HepG2 (cell line): Measurements from ENCODE around the gene OGFR. TPM values are rescaled to one million over a fixed set of nuclear protein-coding genes. Genes with fewer than 3 reads are reported as not detected.
A peak's percentile ranks its signal among the peaks of the same experiment; 100 is the strongest.

Experiments used
- AGO2 ChIP-seq: fragments of 200-400 bp; formaldehyde crosslinking; optimal IDR thresholded peaks from 2 replicates; pipeline ENCODE3; 2017; ENCODE audit warnings: mild to moderate bottlenecking, low read depth, low read length, moderate library complexity
- ELF1 ChIP-seq: sonication (generic); formaldehyde crosslinking; IDR thresholded peaks from 2 replicates; pipeline ENCODE4 v1.4.0; 2020; ENCODE audit warnings: missing genetic modification reagents
- HNF4A ChIP-seq: sonication (generic); formaldehyde crosslinking; IDR thresholded peaks from 2 replicates; pipeline ENCODE4 v1.4.0; 2020; ENCODE audit warnings: missing genetic modification reagents
- HNRNPUL1 ChIP-seq: fragments of 200-400 bp; formaldehyde crosslinking; IDR thresholded peaks from 2 replicates; pipeline ENCODE4 v1.6.1; 2017; ENCODE audit warnings: low read depth, mild to moderate bottlenecking, low read length, moderate library complexity
- KDM1A ChIP-seq: IDR thresholded peaks from 2 replicates; pipeline ENCODE4 v1.6.1; 2016; ENCODE audit warnings: missing compliant biosample characterization
- KLF11 ChIP-seq: IDR thresholded peaks from 2 replicates; pipeline ENCODE4 v1.6.1; 2016; ENCODE audit warnings: missing compliant biosample characterization
- NFYB ChIP-seq: sonication (generic); formaldehyde crosslinking; IDR thresholded peaks from 2 replicates; pipeline ENCODE4 v1.4.0; 2020; ENCODE audit warnings: missing genetic modification reagents
- NRL ChIP-seq: sonication (generic); formaldehyde crosslinking; IDR thresholded peaks from 2 replicates; pipeline ENCODE4 v1.5.0; 2020; ENCODE audit warnings: missing genetic modification reagents, mild to moderate bottlenecking, moderate library complexity, borderline replicate concordance
- PTBP1 ChIP-seq: fragments of 200-400 bp; formaldehyde crosslinking; IDR thresholded peaks from 2 replicates; pipeline ENCODE4 v1.6.1; 2018; ENCODE audit warnings: low read length, low read depth; ENCODE audit not compliant: poor library complexity, severe bottlenecking
- REL ChIP-seq: sonication (generic); formaldehyde crosslinking; conservative IDR thresholded peaks from 2 replicates; pipeline ENCODE4 v1.8.0; 2022; ENCODE audit warnings: mild to moderate bottlenecking, missing genetic modification reagents, moderate library complexity
- SRSF9 ChIP-seq: fragments of 200-400 bp; formaldehyde crosslinking; IDR thresholded peaks from 2 replicates; pipeline ENCODE4 v1.6.1; 2018; ENCODE audit warnings: borderline replicate concordance, mild to moderate bottlenecking, low read depth, low read length; ENCODE audit not compliant: insufficient read depth, poor library complexity, severe bottlenecking
- TAF1 ChIP-seq: sonication (generic); formaldehyde crosslinking; IDR thresholded peaks from 2 replicates; pipeline ENCODE4 v1.4.0; 2020; ENCODE audit warnings: missing genetic modification reagents
- ZNF253 ChIP-seq: sonication (generic); formaldehyde crosslinking; IDR thresholded peaks from 2 replicates; pipeline ENCODE4 v1.8.0; 2022; ENCODE audit warnings: mild to moderate bottlenecking, missing genetic modification reagents, borderline replicate concordance
- ZNF350 ChIP-seq: sonication (generic); formaldehyde crosslinking; IDR thresholded peaks from 2 replicates; pipeline ENCODE4 v1.4.0; 2020; ENCODE audit warnings: mild to moderate bottlenecking, low read depth, missing genetic modification reagents, borderline replicate concordance
- ZNF547 ChIP-seq: sonication (generic); formaldehyde crosslinking; IDR thresholded peaks from 2 replicates; pipeline ENCODE4 v1.5.1; 2020; ENCODE audit warnings: mild to moderate bottlenecking, missing genetic modification reagents
- ZNF570 ChIP-seq: sonication (generic); formaldehyde crosslinking; IDR thresholded peaks from 2 replicates; pipeline ENCODE4 v1.4.0; 2020; ENCODE audit warnings: mild to moderate bottlenecking, missing genetic modification reagents, borderline replicate concordance
- ZNF839 ChIP-seq: sonication (generic); formaldehyde crosslinking; IDR thresholded peaks from 2 replicates; pipeline ENCODE4 v1.4.0; 2020; ENCODE audit warnings: missing genetic modification reagents, mild to moderate bottlenecking, borderline replicate concordance
- ZNF883 ChIP-seq: sonication (generic); formaldehyde crosslinking; IDR thresholded peaks from 2 replicates; pipeline ENCODE4 v1.5.1; 2020; ENCODE audit warnings: mild to moderate bottlenecking, missing genetic modification reagents; ENCODE audit errors: not compliant biosample characterization
- polyA plus RNA-seq, 8 experiments: library from polyadenylated mRNA; depleted of rRNA in 3 of 8; stranded (reverse) in 7 of 8; unstranded in 1 of 8; fragments of >200 nt; fragmentation: Illumina TruSeq in 4 of 8; extraction: Trizol in 4 of 8; gene quantifications; 2 replicates each; pipeline versions ENCODE4 v1.2.1 to v1.2.3, GENCODE V29; 2011 to 2016; ENCODE audit warnings: low read depth in 4 of 8, missing spikeins in 1 of 8, mixed read lengths in 1 of 8; ENCODE audit not compliant: insufficient read depth in 1 of 8
- total RNA-seq, 5 experiments: library from RNA; depleted of rRNA; stranded (reverse); fragments of >200 nt; fragmentation: Illumina TruSeq; extraction: Trizol; gene quantifications; 2 replicates each; pipeline ENCODE4 v1.2.3, GENCODE V29; 2016; ENCODE audit warnings: low read depth in 1 of 5
- TF ChIP-seq, protein P1 (sequence below): sonication (generic); formaldehyde crosslinking; IDR thresholded peaks from one replicate; pipeline ENCODE4 v1.5.1; 2020; ENCODE audit warnings: mild to moderate bottlenecking, missing genetic modification reagents; ENCODE audit errors: not compliant biosample characterization
- TF ChIP-seq, protein P2 (sequence below): fragments of 450-650 bp; IDR thresholded peaks from 2 replicates; pipeline ENCODE4 v1.6.1; 2016

The OGFR gene
- total and polyA plus RNA-seq, 2 of the 13 experiments (the other 11 are each of a cell fraction or from before 2014, with no cell fraction given): 47.7 to 81.8 TPM

DNA sequence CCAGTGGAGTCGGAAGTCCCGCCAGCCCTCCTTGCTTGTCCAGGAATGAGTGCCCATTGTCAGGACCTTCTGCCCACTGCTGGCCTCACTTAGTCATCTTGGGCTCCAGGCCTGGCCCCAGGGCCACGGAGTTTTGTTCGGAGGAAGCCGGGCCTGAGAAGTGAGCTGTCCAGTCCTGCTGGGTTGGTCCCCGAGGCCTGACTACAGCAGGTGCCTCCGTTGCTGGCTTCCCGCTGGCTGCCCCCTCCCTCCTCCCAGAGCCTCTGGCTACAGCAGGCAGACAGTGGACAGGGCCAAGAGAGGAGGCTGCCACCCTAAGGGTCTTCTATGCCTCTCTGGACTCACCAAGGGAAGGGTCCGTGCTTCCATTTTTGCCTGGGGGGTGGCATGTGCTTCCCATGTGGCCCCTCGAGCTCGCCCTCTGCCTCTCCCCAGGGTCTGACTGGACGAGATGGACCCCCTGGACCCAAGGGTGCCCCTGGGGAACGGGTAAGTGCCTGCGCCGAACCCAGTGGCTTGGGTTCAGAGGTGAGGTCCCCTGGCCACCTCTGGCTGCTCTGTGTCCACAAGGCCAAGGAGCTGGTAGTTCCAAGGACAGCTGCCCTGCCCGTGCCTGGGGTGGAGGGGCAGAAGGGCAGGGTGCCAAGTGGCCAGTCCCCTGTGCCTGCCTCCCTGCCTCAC lies 15.0 kb downstream of the OGFR start (continued):
- TF ChIP-seq, protein P1, sequence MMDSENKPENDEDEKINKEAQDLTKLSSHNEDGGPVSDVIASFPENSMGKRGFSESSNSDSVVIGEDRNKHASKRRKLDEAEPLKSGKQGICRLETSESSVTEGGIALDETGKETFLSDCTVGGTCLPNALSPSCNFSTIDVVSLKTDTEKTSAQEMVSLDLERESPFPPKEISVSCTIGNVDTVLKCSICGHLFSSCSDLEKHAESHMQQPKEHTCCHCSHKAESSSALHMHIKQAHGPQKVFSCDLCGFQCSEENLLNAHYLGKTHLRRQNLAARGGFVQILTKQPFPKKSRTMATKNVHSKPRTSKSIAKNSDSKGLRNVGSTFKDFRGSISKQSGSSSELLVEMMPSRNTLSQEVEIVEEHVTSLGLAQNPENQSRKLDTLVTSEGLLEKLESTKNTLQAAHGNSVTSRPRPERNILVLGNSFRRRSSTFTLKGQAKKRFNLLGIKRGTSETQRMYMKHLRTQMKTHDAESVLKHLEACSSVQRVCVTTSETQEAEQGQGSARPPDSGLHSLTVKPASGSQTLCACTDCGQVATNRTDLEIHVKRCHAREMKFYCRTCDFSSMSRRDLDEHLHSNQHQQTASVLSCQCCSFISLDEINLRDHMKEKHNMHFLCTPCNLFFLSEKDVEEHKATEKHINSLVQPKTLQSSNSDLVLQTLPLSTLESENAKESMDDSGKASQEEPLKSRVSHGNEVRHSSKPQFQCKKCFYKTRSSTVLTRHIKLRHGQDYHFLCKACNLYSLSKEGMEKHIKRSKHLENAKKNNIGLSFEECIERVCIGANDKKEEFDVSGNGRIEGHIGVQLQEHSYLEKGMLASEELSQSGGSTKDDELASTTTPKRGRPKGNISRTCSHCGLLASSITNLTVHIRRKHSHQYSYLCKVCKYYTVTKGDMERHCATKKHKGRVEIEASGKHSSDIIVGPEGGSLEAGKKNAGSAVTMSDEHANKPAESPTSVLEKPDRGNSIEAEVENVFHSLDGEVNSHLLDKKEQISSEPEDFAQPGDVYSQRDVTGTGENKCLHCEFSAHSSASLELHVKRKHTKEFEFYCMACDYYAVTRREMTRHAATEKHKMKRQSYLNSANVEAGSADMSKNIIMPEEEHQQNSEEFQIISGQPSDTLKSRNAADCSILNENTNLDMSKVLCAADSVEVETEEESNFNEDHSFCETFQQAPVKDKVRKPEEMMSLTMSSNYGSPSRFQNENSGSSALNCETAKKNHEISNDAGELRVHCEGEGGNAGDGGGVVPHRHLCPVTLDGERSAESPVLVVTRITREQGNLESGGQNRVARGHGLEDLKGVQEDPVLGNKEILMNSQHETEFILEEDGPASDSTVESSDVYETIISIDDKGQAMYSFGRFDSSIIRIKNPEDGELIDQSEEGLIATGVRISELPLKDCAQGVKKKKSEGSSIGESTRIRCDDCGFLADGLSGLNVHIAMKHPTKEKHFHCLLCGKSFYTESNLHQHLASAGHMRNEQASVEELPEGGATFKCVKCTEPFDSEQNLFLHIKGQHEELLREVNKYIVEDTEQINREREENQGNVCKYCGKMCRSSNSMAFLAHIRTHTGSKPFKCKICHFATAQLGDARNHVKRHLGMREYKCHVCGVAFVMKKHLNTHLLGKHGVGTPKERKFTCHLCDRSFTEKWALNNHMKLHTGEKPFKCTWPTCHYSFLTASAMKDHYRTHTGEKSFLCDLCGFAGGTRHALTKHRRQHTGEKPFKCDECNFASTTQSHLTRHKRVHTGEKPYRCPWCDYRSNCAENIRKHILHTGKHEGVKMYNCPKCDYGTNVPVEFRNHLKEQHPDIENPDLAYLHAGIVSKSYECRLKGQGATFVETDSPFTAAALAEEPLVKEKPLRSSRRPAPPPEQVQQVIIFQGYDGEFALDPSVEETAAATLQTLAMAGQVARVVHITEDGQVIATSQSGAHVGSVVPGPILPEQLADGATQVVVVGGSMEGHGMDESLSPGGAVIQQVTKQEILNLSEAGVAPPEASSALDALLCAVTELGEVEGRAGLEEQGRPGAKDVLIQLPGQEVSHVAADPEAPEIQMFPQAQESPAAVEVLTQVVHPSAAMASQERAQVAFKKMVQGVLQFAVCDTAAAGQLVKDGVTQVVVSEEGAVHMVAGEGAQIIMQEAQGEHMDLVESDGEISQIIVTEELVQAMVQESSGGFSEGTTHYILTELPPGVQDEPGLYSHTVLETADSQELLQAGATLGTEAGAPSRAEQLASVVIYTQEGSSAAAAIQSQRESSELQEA (CRISPR knock-in tag): peak; percentile 53
- TF ChIP-seq ZNF547 (CRISPR knock-in tag) (0 out of 2 replicates have a peak, but pooled peaks have one; percentile 20), ZNF883 (CRISPR knock-in tag) (no peak), KDM1A (CRISPR knock-in tag) (no peak), AGO2 (peak; percentile 44), ZNF570 (CRISPR knock-in tag) (no peak), HNF4A (CRISPR knock-in tag) (0 out of 2 replicates have a peak, but pooled peaks have one; percentile 27), NFYB (no peak; the same call in 1 of the 2 replicates), SRSF9 (no peak), NRL (CRISPR knock-in tag) (peak; percentile 39; the same call in 1 of the 2 replicates), HNRNPUL1 (no peak), TAF1 (CRISPR knock-in tag) (0 out of 2 replicates have a peak, but pooled peaks have one; percentile 23), ZNF253 (CRISPR knock-in tag) (0 out of 2 replicates have a peak, but pooled peaks have one; percentile 38), ZNF839 (CRISPR knock-in tag) (0 out of 2 replicates have a peak, but pooled peaks have one; percentile 31), KLF11 (no peak), PTBP1 (peak; percentile 14), ZNF350 (CRISPR knock-in tag) (no peak), REL (CRISPR knock-in tag) (no peak), ELF1 (CRISPR knock-in tag) (peak; percentile 31; the same call in 1 of the 2 replicates)
- TF ChIP-seq, protein P2, sequence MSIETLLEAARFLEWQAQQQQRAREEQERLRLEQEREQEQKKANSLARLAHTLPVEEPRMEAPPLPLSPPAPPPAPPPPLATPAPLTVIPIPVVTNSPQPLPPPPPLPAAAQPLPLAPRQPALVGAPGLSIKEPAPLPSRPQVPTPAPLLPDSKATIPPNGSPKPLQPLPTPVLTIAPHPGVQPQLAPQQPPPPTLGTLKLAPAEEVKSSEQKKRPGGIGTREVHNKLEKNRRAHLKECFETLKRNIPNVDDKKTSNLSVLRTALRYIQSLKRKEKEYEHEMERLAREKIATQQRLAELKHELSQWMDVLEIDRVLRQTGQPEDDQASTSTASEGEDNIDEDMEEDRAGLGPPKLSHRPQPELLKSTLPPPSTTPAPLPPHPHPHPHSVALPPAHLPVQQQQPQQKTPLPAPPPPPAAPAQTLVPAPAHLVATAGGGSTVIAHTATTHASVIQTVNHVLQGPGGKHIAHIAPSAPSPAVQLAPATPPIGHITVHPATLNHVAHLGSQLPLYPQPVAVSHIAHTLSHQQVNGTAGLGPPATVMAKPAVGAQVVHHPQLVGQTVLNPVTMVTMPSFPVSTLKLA: peak; percentile 72
